Glomerular visceral epithelial cell (primary cell): ENCODE measurements around the gene NDUFB7.
A peak's percentile ranks its signal among the peaks of the same experiment; 100 is the strongest.
"Not testable (repeated sequence)": the region's sequence is repeated elsewhere in the genome, so short reads cannot be mapped to it uniquely, and the experiment has no call there.

ENCODE experiments used
- DNase-seq: peaks from one replicate; pipeline ENCODE4 v3.0.0-alpha.2; 2016; ENCODE audit errors: extremely low spot score

The NDUFB7 gene

GRCh38 chr19:14571695-14572490 is at the start of gene NDUFB7:
TSS of gene NDUFB7 (minus strand) at chr19:14572066. CDS start at chr19:14572000, 66 bp downstream.
- peak; percentile 95 for DNase-seq

- no peak for DNase-seq
These were observed 47.5 kb upstream of the NDUFB7 start for GRCh38 chr19:14619404-14619803.

- no peak for DNase-seq
These were observed 44.5 kb upstream of the NDUFB7 start for GRCh38 chr19:14616407-14616806.

- no peak for DNase-seq
These were observed 43.8 kb upstream of the NDUFB7 start for GRCh38 chr19:14615623-14616022.

- DNase-seq = no peak
These were observed 42.2 kb upstream of the NDUFB7 start for GRCh38 chr19:14614099-14614412.

GRCh38 chr19:14613399-14614098 is 41.7 kb upstream of the NDUFB7 start:
- not testable (repeated sequence) for DNase-seq

- DNase-seq = no peak
These were observed 40.8 kb upstream of the NDUFB7 start for GRCh38 chr19:14612657-14613056.

GRCh38 chr19:14612242-14612641 is 40.4 kb upstream of the NDUFB7 start:
- DNase-seq = not testable (repeated sequence)

GRCh38 chr19:14611051-14611450 is 39.2 kb upstream of the NDUFB7 start:
- DNase-seq = no peak

GRCh38 chr19:14606627-14607026 is 34.8 kb upstream of the NDUFB7 start:
- DNase-seq = no peak

GRCh38 chr19:14603990-14604387 is 32.1 kb upstream of the NDUFB7 start:
- no peak for DNase-seq

- no peak for DNase-seq
These were observed 27.8 kb upstream of the NDUFB7 start for GRCh38 chr19:14599548-14600147.

GRCh38 chr19:14595558-14595957 is 23.7 kb upstream of the NDUFB7 start:
- DNase-seq = no peak

- DNase-seq = not testable (repeated sequence)
These were observed 17.6 kb upstream of the NDUFB7 start for GRCh38 chr19:14589433-14589832.

GRCh38 chr19:14585187-14585586 is 13.3 kb upstream of the NDUFB7 start:
- DNase-seq = peak; percentile 30

- DNase-seq = not testable (repeated sequence)
These were observed 12.5 kb upstream of the NDUFB7 start for GRCh38 chr19:14584372-14584771.

GRCh38 chr19:14582894-14583340 is 11.1 kb upstream of the NDUFB7 start, which contains the start of gene CLEC17A:
TSS of gene CLEC17A (plus strand) at chr19:14583084. CDS start at chr19:14583161, 77 bp downstream.
- no peak for DNase-seq

GRCh38 chr19:14580623-14581237 is 8.9 kb upstream of the NDUFB7 start:
- DNase-seq = no peak

- DNase-seq = no peak
These were observed 6.1 kb upstream of the NDUFB7 start for GRCh38 chr19:14577885-14578427.

GRCh38 chr19:14577264-14577663 is 5.4 kb upstream of the NDUFB7 start:
- no peak for DNase-seq

- DNase-seq = no peak
These were observed 4.5 kb upstream of the NDUFB7 start for GRCh38 chr19:14576363-14576762.

- no peak for DNase-seq
These were observed 3.6 kb upstream of the NDUFB7 start for GRCh38 chr19:14575428-14575980.
